IMR-90 (cell line): ENCODE data around the gene OSM. TPM values are rescaled to one million over a fixed set of nuclear protein-coding genes. Genes with fewer than 3 reads are reported as not detected.

Experiments
- ATAC-seq: fragments of 200-7000 bp; cut with Tn5 transposase; 2 replicates; pipeline ENCODE4 v1.9.1; 2020; ENCODE audit warnings: low read depth, mild to moderate bottlenecking, moderate library complexity
- BruUV-seq: library from RNA; stranded (reverse); fragments of 400-500 nt; replicated peaks from 2 replicates; lab custom pipeline; 2021; lab: Mats Ljungman, UMichigan
- CTCF ChIA-PET: fragments of 300-600 bp; formaldehyde crosslinking; extraction: SDS; loops from one replicate; lab custom pipeline; 2021; ENCODE audit warnings: antibody characterized with exemption; lab: Yijun Ruan, JAX
- POLR2A ChIA-PET: fragments of 300-600 bp; sonication (Branson Sonifier 250); formaldehyde crosslinking; loops from one replicate; lab custom pipeline; 2022; ENCODE audit warnings: antibody characterized with exemption; ENCODE audit not compliant: unreplicated experiment; lab: Charles Lee
- DNase-seq: peaks from one replicate; pipeline ENCODE4 v3.0.0; 2013
- H2AFZ ChIP-seq: replicated peaks from 2 replicates; pipeline ENCODE3; 2013; ENCODE audit warnings: low read length, mild to moderate bottlenecking; ENCODE audit not compliant: poor library complexity
- H2AK5ac ChIP-seq: 2 replicates; pipeline ENCODE4 v1.6.1; 2013; ENCODE audit warnings: low read depth, low read length, inconsistent platforms
- H2AK9ac ChIP-seq: replicated peaks from 2 replicates; pipeline ENCODE3; 2013; ENCODE audit warnings: mild to moderate bottlenecking, low read depth, low read length, moderate library complexity; ENCODE audit not compliant: poor library complexity
- H2BK120ac ChIP-seq: 2 replicates; pipeline ENCODE4 v1.6.1; 2013; ENCODE audit warnings: low read depth, low read length, inconsistent platforms
- H2BK15ac ChIP-seq: 3 replicates; pipeline ENCODE4 v1.6.1; 2013; ENCODE audit warnings: low read depth, low read length, inconsistent platforms
- H2BK20ac ChIP-seq: 2 replicates; pipeline ENCODE4 v1.6.1; 2013; ENCODE audit warnings: low read depth, mild to moderate bottlenecking, inconsistent platforms, low read length, moderate library complexity
- H2BK5ac ChIP-seq: 2 replicates; pipeline ENCODE4 v1.6.1; 2013; ENCODE audit warnings: mild to moderate bottlenecking, low read depth, low read length, inconsistent platforms; ENCODE audit not compliant: poor library complexity, severe bottlenecking
- H3K14ac ChIP-seq: replicated peaks from 2 replicates; pipeline ENCODE4 v1.6.1; 2013; ENCODE audit warnings: low read depth, low read length, inconsistent platforms
- H3K18ac ChIP-seq: 2 replicates; pipeline ENCODE4 v1.6.1; 2013; ENCODE audit warnings: low read depth, low read length, control low read depth
- H3K23ac ChIP-seq: 2 replicates; pipeline ENCODE4 v1.6.1; 2013; ENCODE audit warnings: low read depth, low read length, inconsistent platforms
- H3K27ac ChIP-seq: 2 replicates; pipeline ENCODE4 v1.5.1; 2013; ENCODE audit warnings: mild to moderate bottlenecking, control low read depth, low read length; ENCODE audit not compliant: insufficient read depth
- H3K27me3 ChIP-seq: 2 replicates; pipeline ENCODE4 v1.6.1; 2013; ENCODE audit warnings: low read length; ENCODE audit not compliant: control insufficient read depth, insufficient read depth
- H3K36me3 ChIP-seq: 2 replicates; pipeline ENCODE4 v1.6.1; 2013; ENCODE audit warnings: low read length, mixed read lengths; ENCODE audit not compliant: control insufficient read depth, insufficient read depth
- H3K4ac ChIP-seq: 2 replicates; pipeline ENCODE4 v1.6.1; 2013; ENCODE audit warnings: low read depth, low read length, inconsistent platforms
- H3K4me1 ChIP-seq: 2 replicates; pipeline ENCODE4 v1.6.1; 2013; ENCODE audit warnings: low read length, mixed read lengths; ENCODE audit not compliant: control insufficient read depth, insufficient read depth
- H3K4me2 ChIP-seq: 2 replicates; pipeline ENCODE4 v1.6.1; 2013; ENCODE audit warnings: low read depth, mild to moderate bottlenecking, control low read depth, low read length, moderate library complexity
- H3K4me3 ChIP-seq: 2 replicates; pipeline ENCODE4 v1.5.1; 2013; ENCODE audit warnings: low read depth, mild to moderate bottlenecking, control low read depth, low read length, moderate library complexity; ENCODE audit not compliant: insufficient read depth
- H3K56ac ChIP-seq: 2 replicates; pipeline ENCODE4 v1.6.1; 2013; ENCODE audit warnings: low read length, inconsistent platforms; ENCODE audit not compliant: insufficient read depth; ENCODE audit errors: extremely low read depth
- H3K79me1 ChIP-seq, 2 experiments: 2 replicates each; pipeline ENCODE4 v1.6.1; 2013; ENCODE audit warnings: low read length in 2 of 2, inconsistent platforms in 1 of 2, low read depth in 1 of 2
- H3K9ac ChIP-seq: 2 replicates; pipeline ENCODE4 v1.6.1; 2013; ENCODE audit warnings: low read depth, low read length, control low read depth
- H3K9me1 ChIP-seq: 2 replicates; pipeline ENCODE4 v1.6.1; 2013; ENCODE audit warnings: low read length, inconsistent platforms; ENCODE audit not compliant: insufficient read depth
- H3K9me3 ChIP-seq: 2 replicates; pipeline ENCODE4 v1.6.1; 2013; ENCODE audit warnings: low read length; ENCODE audit not compliant: control insufficient read depth, insufficient read depth
- H4K20me1 ChIP-seq: 2 replicates; pipeline ENCODE4 v1.6.1; 2013; ENCODE audit warnings: low read length, inconsistent platforms; ENCODE audit not compliant: insufficient read depth
- H4K5ac ChIP-seq: 2 replicates; pipeline ENCODE4 v1.6.1; 2013; ENCODE audit warnings: mild to moderate bottlenecking, low read depth, low read length, control low read depth
- H4K8ac ChIP-seq, 2 experiments: 2 replicates each; pipeline ENCODE4 v1.6.1; 2013; ENCODE audit warnings: low read depth in 2 of 2, low read length in 2 of 2, control low read depth in 1 of 2, inconsistent platforms in 1 of 2
- H4K91ac ChIP-seq: 2 replicates; pipeline ENCODE4 v1.6.1; 2013; ENCODE audit warnings: low read depth, low read length, inconsistent platforms; ENCODE audit not compliant: insufficient read depth
- BHLHE40 ChIP-seq: fragments of 150-350 bp; IDR thresholded peaks from 2 replicates; pipeline ENCODE4 v1.6.1; 2016; ENCODE audit warnings: mild to moderate bottlenecking, low read depth, low read length
- CEBPB ChIP-seq: IDR thresholded peaks from 2 replicates; pipeline ENCODE4 v1.6.1; 2012; ENCODE audit warnings: low read depth, low read length, improper control_type of control experiment
- MAFK ChIP-seq: IDR thresholded peaks from 2 replicates; pipeline ENCODE4 v1.6.1; 2012; ENCODE audit warnings: low read depth, low read length, improper control_type of control experiment
- MAZ ChIP-seq: IDR thresholded peaks from 2 replicates; pipeline ENCODE4 v1.6.1; 2012; ENCODE audit warnings: low read depth, mild to moderate bottlenecking, low read length, improper control_type of control experiment, moderate library complexity, borderline replicate concordance
- NFE2L2 ChIP-seq: fragments of 150-350 bp; IDR thresholded peaks from 2 replicates; pipeline ENCODE4 v1.6.1; 2016; ENCODE audit warnings: low read depth, mild to moderate bottlenecking, low read length
- RAD21 ChIP-seq: IDR thresholded peaks from 2 replicates; pipeline ENCODE4 v1.6.1; 2012; ENCODE audit warnings: low read length, improper control_type of control experiment
- RCOR1 ChIP-seq: IDR thresholded peaks from 2 replicates; pipeline ENCODE4 v1.6.1; 2012; ENCODE audit warnings: mild to moderate bottlenecking, low read length, improper control_type of control experiment; ENCODE audit not compliant: insufficient replicate concordance
- SMC3 ChIP-seq: fragments of 150-350 bp; IDR thresholded peaks from 2 replicates; pipeline ENCODE4 v1.6.1; 2016; ENCODE audit warnings: low read depth, mild to moderate bottlenecking, antibody characterized with exemption, low read length, moderate library complexity
- USF2 ChIP-seq: fragments of 150-350 bp; IDR thresholded peaks from 2 replicates; pipeline ENCODE4 v1.6.1; 2017; ENCODE audit warnings: mild to moderate bottlenecking, antibody characterized with exemption, low read length, low read depth
- WGBS, 2 experiments: methylation state at CpG; one replicate each; pipeline versions ENCODE4 v1.1.5 to v1.1.7; 2013; ENCODE audit warnings: missing lambda C conversion rate in 2 of 2; ENCODE audit not compliant: insufficient read length in 1 of 2; ENCODE audit errors: extremely low coverage in 2 of 2; 5-methylcytosine and 5-hydroxymethylcytosine counted together
- dilution Hi-C: fragments of 300-500 bp; cut with HindIII; formaldehyde crosslinking; loops from one replicate; pipeline ENCODE4 v1.14.3; 2018; ENCODE audit warnings: low sequenced_read_pairs; ENCODE audit not compliant: unreplicated experiment
- in situ Hi-C: fragments of 300-500 bp; cut with MboI; formaldehyde crosslinking; loops from 3 replicates; pipeline ENCODE4 v1.14.3; 2019; ENCODE audit warnings: low sequenced_read_pairs, inconsistent platforms, mixed read lengths
- intact Hi-C: fragments of 100-400 bp; cut with micrococcal nuclease; formaldehyde crosslinking; loops from 2 replicates; pipeline ENCODE4 v1.10.0; 2022
- polyA plus RNA-seq, 3 experiments: library from polyadenylated mRNA; depleted of rRNA; stranded (reverse); fragments of >200 nt; gene quantifications; 2 replicates each; pipeline ENCODE4 v1.2.3, GENCODE V29; 2012; ENCODE audit warnings: low replicate concordance in 1 of 3
- total RNA-seq: library from RNA; depleted of rRNA; stranded (reverse); fragments of >200 nt; gene quantifications from 2 replicates; pipeline ENCODE4 v1.2.3, GENCODE V29; 2012

Gene OSM
- total and polyA plus RNA-seq, 2 of the 4 experiments (the other 2 are of a cell fraction) = not detected

- H2BK5ac ChIP-seq = peak overlapping the region; percentile 22
- POLR2A ChIA-PET = interaction anchor here (1.1 kb wide), 1 partner anchor 13 kb away, joined by 3 read pairs; no protein-coding TSS in a partner anchor
- WGBS, 2 experiments = 88% methylated on average over 3 of the region's 9 CpGs; no CpG with 5 or more reads in 1 of the 2 experiments
Measured at GRCh38 chr22:30238136-30238535, 28.5 kb downstream of the OSM start.

More at GRCh38 chr22:30238136-30238535, 28.5 kb downstream of the OSM start:
- intact Hi-C loops (loop anchor here (2.0 to 5.0 kb wide), 2 partner anchors 25 to 41 kb away; no protein-coding TSS in a partner anchor), dilution Hi-C loops (no loop called here), in situ Hi-C loops (no loop called here)
- H3K4me1 ChIP-seq = peaks cover 56% of the 10 kb centered on the region
- H3K56ac ChIP-seq = no peak overlapping the region; the same call in 1 of the 2 replicates
- H3K9me3 ChIP-seq = no peaks in the 10 kb centered on the region
- H2AK9ac ChIP-seq = peak overlapping the region; percentile 72
- DNase-seq = no peak
- H4K20me1 ChIP-seq = no peaks in the 10 kb centered on the region
- H3K4ac ChIP-seq = peak overlapping the region; percentile 65
- H2BK120ac ChIP-seq = peak overlapping the region; percentile 76
- H3K18ac ChIP-seq = peak overlapping the region; percentile 16
- H3K14ac ChIP-seq = no peak overlapping the region
- H4K91ac ChIP-seq = peak overlapping the region; percentile 90
- H3K4me3 ChIP-seq = no peak overlapping the region
- peaks cover 9 to 27% of the 10 kb centered on the region in 2 experiments; a peak in 3 of 4 replicates for H3K79me1 ChIP-seq
- peaks cover 27% of the 10 kb centered on the region for H3K36me3 ChIP-seq
- peak overlapping the region; percentile 83; the same call in 2 of the 3 replicates for H2BK15ac ChIP-seq
- H4K8ac ChIP-seq = peak overlapping the region; percentile 68 to 99
- 0 out of 2 replicates have a peak overlapping the region, but pooled peaks have one; percentile 7 for H3K9ac ChIP-seq
- CTCF ChIA-PET = no interaction called here
- H2BK20ac ChIP-seq = peak overlapping the region; percentile 53
- peaks cover 15% of the 10 kb centered on the region for H3K9me1 ChIP-seq
- TF ChIP-seq MAZ = no peak
- TF ChIP-seq RAD21 = no peak
- TF ChIP-seq MAFK = no peak
- no peak for TF ChIP-seq BHLHE40
- TF ChIP-seq RCOR1 = no peak
- TF ChIP-seq CEBPB = no peak
- TF ChIP-seq NFE2L2 = no peak
- no peak for TF ChIP-seq SMC3
- no peak for TF ChIP-seq USF2
- H2AK5ac ChIP-seq = peak overlapping the region; percentile 94
- BruUV-seq = no TSS peak
- H2AFZ ChIP-seq = peak overlapping the region; percentile 10
- H3K27me3 ChIP-seq = no peaks in the 10 kb centered on the region
- no peak overlapping the region for H3K23ac ChIP-seq
- peak overlapping the region; percentile 40 for H3K27ac ChIP-seq
- H4K5ac ChIP-seq = peak overlapping the region; percentile 43
- no peak for ATAC-seq
- H3K4me2 ChIP-seq = no peak overlapping the region
